Panc1 (cell line): ENCODE measurements around the gene SLC2A4. TPM values are rescaled to one million over a fixed set of nuclear protein-coding genes. Genes with fewer than 3 reads are reported as not detected.
"Not testable (repeated sequence)": the region's sequence is repeated elsewhere in the genome, so short reads cannot be mapped to it uniquely, and the experiment has no call there.

ENCODE experiments used
- ATAC-seq: fragments of 200-7000 bp; cut with Tn5 transposase; 2 replicates; pipeline ENCODE4 v1.9.1; 2020; ENCODE audit warnings: mild to moderate bottlenecking, moderate library complexity
- BruUV-seq: library from RNA; stranded (reverse); fragments of 400-500 nt; replicated peaks from 2 replicates; lab custom pipeline; 2021; lab: Mats Ljungman, UMichigan
- CTCF ChIA-PET: fragments of 300-600 bp; sonication (Branson Sonifier 250); formaldehyde crosslinking; loops from one replicate; lab custom pipeline; 2022; ENCODE audit warnings: antibody characterized with exemption; lab: Charles Lee
- POLR2A ChIA-PET: fragments of 300-600 bp; sonication (Branson Sonifier 250); formaldehyde crosslinking; loops from one replicate; lab custom pipeline; 2022; ENCODE audit warnings: antibody characterized with exemption; lab: Charles Lee
- DNase-seq: peaks from one replicate; pipeline ENCODE4 v3.0.0-alpha.2; 2010; ENCODE audit warnings: low read depth, low spot score
- H3K27ac ChIP-seq: 2 replicates; pipeline ENCODE4 v1.5.1; 2011; ENCODE audit warnings: mild to moderate bottlenecking, low read length, inconsistent platforms
- H3K27me3 ChIP-seq: fragments of 200-500 bp; sonication (Bioruptor generic); 2 replicates; pipeline ENCODE4 v1.6.0; 2014; ENCODE audit warnings: low read length, inconsistent platforms; ENCODE audit not compliant: control insufficient read depth, insufficient read depth
- H3K36me3 ChIP-seq: fragments of 200-500 bp; sonication (Bioruptor generic); 2 replicates; pipeline ENCODE4 v1.5.1; 2014; ENCODE audit warnings: inconsistent platforms, mild to moderate bottlenecking, low read length, moderate library complexity; ENCODE audit not compliant: control insufficient read depth, insufficient read depth
- H3K4me1 ChIP-seq: 2 replicates; pipeline ENCODE4 v1.5.1; 2011; ENCODE audit warnings: inconsistent platforms, mild to moderate bottlenecking, low read length, moderate library complexity; ENCODE audit not compliant: control insufficient read depth, insufficient read depth
- H3K4me3 ChIP-seq, 2 experiments: 2 replicates each; pipeline ENCODE4 v1.5.1; 2011 to 2012; ENCODE audit warnings: low read depth in 2 of 2, low read length in 2 of 2, mild to moderate bottlenecking in 2 of 2, inconsistent platforms in 1 of 2, moderate library complexity in 1 of 2
- H3K9me3 ChIP-seq: fragments of 200-500 bp; sonication (Bioruptor generic); 2 replicates; pipeline ENCODE4 v1.5.1; 2014; ENCODE audit warnings: low read depth, mild to moderate bottlenecking, inconsistent platforms, low read length, moderate library complexity; ENCODE audit not compliant: control insufficient read depth, insufficient read depth
- CTCF ChIP-seq: fragments of 450-650 bp; IDR thresholded peaks from 2 replicates; pipeline ENCODE4 v1.5.1; 2017; ENCODE audit warnings: mild to moderate bottlenecking
- POLR2AphosphoS5 ChIP-seq: IDR thresholded peaks from 2 replicates; pipeline ENCODE4 v1.6.1; 2012; ENCODE audit warnings: mild to moderate bottlenecking, low read depth, low read length, moderate library complexity
- SIN3A ChIP-seq: IDR thresholded peaks from 2 replicates; pipeline ENCODE4 v1.6.1; 2012; ENCODE audit warnings: low read depth, mild to moderate bottlenecking, low read length, moderate library complexity, borderline replicate concordance; ENCODE audit not compliant: insufficient read depth
- TCF7L2 ChIP-seq: IDR thresholded peaks from 2 replicates; pipeline ENCODE4 v1.6.1; 2011; ENCODE audit warnings: mild to moderate bottlenecking, low read depth, low read length, inconsistent platforms
- in situ Hi-C: cut with HindIII; loops from 2 replicates; pipeline ENCODE4 v1.10.0; 2016; ENCODE audit warnings: low sequenced_read_pairs, low pct_unique_long_range_greater_than_20kb
- intact Hi-C: fragments of 100-400 bp; cut with micrococcal nuclease; formaldehyde crosslinking; loops from one replicate; pipeline ENCODE4 v1.10.0; 2022; ENCODE audit not compliant: unreplicated experiment
- total RNA-seq: library from RNA; stranded (reverse); gene quantifications from one replicate; pipeline ENCODE4 v1.2.1, GENCODE V29; 2021; ENCODE audit not compliant: unreplicated experiment
- TF ChIP-seq, protein P1 (sequence below), 2 experiments: IDR thresholded peaks; 2 replicates each; pipeline ENCODE4 v1.6.1; 2011 to 2012; ENCODE audit warnings: low read depth in 2 of 2, control low read depth in 1 of 2, low read length in 1 of 2, mild to moderate bottlenecking in 1 of 2, moderate library complexity in 1 of 2; ENCODE audit not compliant: insufficient read depth in 1 of 2

Gene SLC2A4
- total RNA-seq, 1 experiment from 2014 or later: 0.31 TPM

DNA sequence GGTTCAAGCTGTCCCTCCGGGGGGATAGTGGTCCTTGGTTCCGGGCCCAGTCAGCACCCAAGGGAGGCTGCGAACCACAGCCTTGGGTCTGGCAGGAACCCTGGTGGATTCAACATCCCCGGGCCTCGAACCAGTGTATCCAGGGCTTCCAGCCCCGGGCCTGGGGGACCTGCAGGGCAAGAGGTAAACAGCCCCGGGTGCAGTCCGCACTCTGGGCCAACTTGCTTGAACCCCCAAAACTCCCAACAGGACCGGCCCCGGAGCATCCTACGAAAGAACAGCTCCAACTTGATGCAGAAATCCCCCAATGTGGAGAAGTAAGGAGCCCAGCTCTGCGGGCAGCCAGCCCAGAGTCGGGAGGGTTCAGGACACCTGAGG is 49.1 kb downstream of the SLC2A4 start:
- in situ Hi-C loops (no loop called here), intact Hi-C loops (no loop called here)
- H3K27me3 ChIP-seq: no peaks in the 10 kb centered on the region
- DNase-seq: no peak
- H3K36me3 ChIP-seq: no peaks in the 10 kb centered on the region; the same call in 1 of the 2 replicates
- no peak for TF ChIP-seq SIN3A
- no peak for TF ChIP-seq TCF7L2
- TF ChIP-seq CTCF: no peak
- TF ChIP-seq, protein P1, sequence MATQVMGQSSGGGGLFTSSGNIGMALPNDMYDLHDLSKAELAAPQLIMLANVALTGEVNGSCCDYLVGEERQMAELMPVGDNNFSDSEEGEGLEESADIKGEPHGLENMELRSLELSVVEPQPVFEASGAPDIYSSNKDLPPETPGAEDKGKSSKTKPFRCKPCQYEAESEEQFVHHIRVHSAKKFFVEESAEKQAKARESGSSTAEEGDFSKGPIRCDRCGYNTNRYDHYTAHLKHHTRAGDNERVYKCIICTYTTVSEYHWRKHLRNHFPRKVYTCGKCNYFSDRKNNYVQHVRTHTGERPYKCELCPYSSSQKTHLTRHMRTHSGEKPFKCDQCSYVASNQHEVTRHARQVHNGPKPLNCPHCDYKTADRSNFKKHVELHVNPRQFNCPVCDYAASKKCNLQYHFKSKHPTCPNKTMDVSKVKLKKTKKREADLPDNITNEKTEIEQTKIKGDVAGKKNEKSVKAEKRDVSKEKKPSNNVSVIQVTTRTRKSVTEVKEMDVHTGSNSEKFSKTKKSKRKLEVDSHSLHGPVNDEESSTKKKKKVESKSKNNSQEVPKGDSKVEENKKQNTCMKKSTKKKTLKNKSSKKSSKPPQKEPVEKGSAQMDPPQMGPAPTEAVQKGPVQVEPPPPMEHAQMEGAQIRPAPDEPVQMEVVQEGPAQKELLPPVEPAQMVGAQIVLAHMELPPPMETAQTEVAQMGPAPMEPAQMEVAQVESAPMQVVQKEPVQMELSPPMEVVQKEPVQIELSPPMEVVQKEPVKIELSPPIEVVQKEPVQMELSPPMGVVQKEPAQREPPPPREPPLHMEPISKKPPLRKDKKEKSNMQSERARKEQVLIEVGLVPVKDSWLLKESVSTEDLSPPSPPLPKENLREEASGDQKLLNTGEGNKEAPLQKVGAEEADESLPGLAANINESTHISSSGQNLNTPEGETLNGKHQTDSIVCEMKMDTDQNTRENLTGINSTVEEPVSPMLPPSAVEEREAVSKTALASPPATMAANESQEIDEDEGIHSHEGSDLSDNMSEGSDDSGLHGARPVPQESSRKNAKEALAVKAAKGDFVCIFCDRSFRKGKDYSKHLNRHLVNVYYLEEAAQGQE (IDR thresholded peaks at IDR 0.05; ENCODE audit: insufficient read depth in 1 of 2, low read depth in 2 of 2, low read length in 1 of 2): no peak
- TF ChIP-seq POLR2AphosphoS5: no peak
- ATAC-seq: no peak
- H3K27ac ChIP-seq: peak overlapping the region; percentile 89
- POLR2A ChIA-PET: no interaction called here
- CTCF ChIA-PET: no interaction called here
- BruUV-seq: no TSS peak
- H3K4me1 ChIP-seq: peaks cover 7% of the 10 kb centered on the region
- peak overlapping the region; percentile 81 to 90 for H3K4me3 ChIP-seq
- no peaks in the 10 kb centered on the region for H3K9me3 ChIP-seq

- in situ Hi-C loops (no loop called here), intact Hi-C loops (no loop called here)
- H3K4me1 ChIP-seq: peaks cover 7% of the 10 kb centered on the region
- H3K27ac ChIP-seq: no peak overlapping the region
- no TSS peak for BruUV-seq
- no peak for DNase-seq
- no peaks in the 10 kb centered on the region for H3K27me3 ChIP-seq
- TF ChIP-seq CTCF: no peak
- TF ChIP-seq TCF7L2: no peak
- no peak for TF ChIP-seq SIN3A
- TF ChIP-seq POLR2AphosphoS5: no peak
- TF ChIP-seq, protein P1 (IDR thresholded peaks at IDR 0.05; ENCODE audit: insufficient read depth in 1 of 2, low read depth in 2 of 2, low read length in 1 of 2): no peak
- no peak overlapping the region for H3K4me3 ChIP-seq
- H3K9me3 ChIP-seq: no peaks in the 10 kb centered on the region
- ChIA-PET CTCF (no interaction called here), POLR2A (no interaction called here)
- no peaks in the 10 kb centered on the region; the same call in 1 of the 2 replicates for H3K36me3 ChIP-seq
- no peak for ATAC-seq
Observed at GRCh38 chr17:7332111-7332510, 50.6 kb downstream of the SLC2A4 start.

- H3K4me1 ChIP-seq, H3K27ac ChIP-seq, CTCF ChIA-PET, intact Hi-C loops, H3K4me3 ChIP-seq, H3K27me3 ChIP-seq, ATAC-seq, BruUV-seq, H3K9me3 ChIP-seq, in situ Hi-C loops, H3K36me3 ChIP-seq, POLR2A ChIA-PET, DNase-seq: not testable (repeated sequence)
Observed at GRCh38 chr17:7332600-7333069, 51.1 kb downstream of the SLC2A4 start.
